K562 (cell line): Measurements from ENCODE around the gene RNF144A. TPM values are rescaled to one million over a fixed set of nuclear protein-coding genes. Genes with fewer than 3 reads are reported as not detected.

ENCODE experiments used
- ATAC-seq: fragments of 200-7000 bp; cut with Tn5 transposase; 3 replicates; pipeline ENCODE4 v1.9.1; 2020; ENCODE audit warnings: moderate library complexity
- BruUV-seq: library from RNA; stranded (reverse); fragments of 400-500 nt; replicated peaks from 2 replicates; lab custom pipeline; 2021; lab: Mats Ljungman, UMichigan
- CTCF ChIA-PET: fragments of 300-600 bp; formaldehyde crosslinking; extraction: SDS; loops from one replicate; lab custom pipeline; 2021; ENCODE audit warnings: low intra/inter-chr PET ratio; lab: Yijun Ruan, JAX
- POLR2A ChIA-PET: fragments of 300-600, 350-650 bp; sonication (Branson Sonifier 250); formaldehyde crosslinking; extraction: SDS; loops from one replicate; lab custom pipeline; 2021; ENCODE audit warnings: antibody characterized with exemption, inconsistent platforms; lab: Yijun Ruan, JAX
- DNase-seq, 4 experiments: peaks; one replicate each; pipeline versions ENCODE4 v3.0.0 to v3.0.0-alpha.2; 2011 to 2018; ENCODE audit warnings: low spot score in 3 of 4, mixed read lengths in 3 of 4; ENCODE audit errors: extremely low read depth in 1 of 4
- FAIRE-seq: peaks from 2 replicates; lab custom pipeline; 2011; peaks lifted over from hg19 to GRCh38; lab: Jason Lieb, UNC
- H2AFZ ChIP-seq: 2 replicates; pipeline ENCODE4 v1.6.0; 2011; ENCODE audit warnings: low read depth, low read length, control low read depth, inconsistent platforms
- H3K27ac ChIP-seq: fragments of 200-600 bp; 3 replicates; pipeline ENCODE4 v1.8.0; 2011; ENCODE audit warnings: low read depth, mild to moderate bottlenecking, control low read depth, inconsistent platforms, low read length, moderate library complexity, mixed read lengths; ENCODE audit errors: extremely low read depth
- H3K27me3 ChIP-seq, 2 experiments: fragments of 300-600 bp in 1 of 2; 2 replicates in 1 of 2; 3 replicates in 1 of 2; pipeline versions ENCODE4 v1.6.0 to v1.8.0; 2011; ENCODE audit warnings: inconsistent platforms in 2 of 2, low read length in 2 of 2, mild to moderate bottlenecking in 1 of 2, mixed read lengths in 1 of 2, moderate library complexity in 1 of 2; ENCODE audit not compliant: control insufficient read depth in 2 of 2, insufficient read depth in 2 of 2
- H3K36me3 ChIP-seq: fragments of 300-600 bp; 3 replicates; pipeline ENCODE4 v1.8.0; 2011; ENCODE audit warnings: mild to moderate bottlenecking, low read length, inconsistent platforms; ENCODE audit not compliant: control insufficient read depth, insufficient read depth
- H3K4me1 ChIP-seq, 2 experiments: fragments of 200-600 bp in 1 of 2; replicated peaks in 1 of 2; 2 replicates in 1 of 2; 3 replicates in 1 of 2; pipeline versions ENCODE4 v1.5.1 to v1.8.0; 2011; ENCODE audit warnings: inconsistent platforms in 2 of 2, low read length in 2 of 2, mild to moderate bottlenecking in 1 of 2, mixed read lengths in 1 of 2, moderate library complexity in 1 of 2; ENCODE audit not compliant: control insufficient read depth in 2 of 2, insufficient read depth in 2 of 2
- H3K4me2 ChIP-seq: 2 replicates; pipeline ENCODE4 v1.6.1; 2011; ENCODE audit warnings: low read length, control low read depth, inconsistent platforms, mixed read lengths; ENCODE audit not compliant: insufficient read depth
- H3K4me3 ChIP-seq: fragments of 200-600 bp; sonication (generic), shearing (Covaris generic); 2 replicates; pipeline ENCODE4 v1.5.1; 2016; ENCODE audit warnings: control low read depth, inconsistent platforms
- H3K79me2 ChIP-seq: fragments of 200-600 bp; 3 replicates; pipeline ENCODE4 v1.8.0; 2011; ENCODE audit warnings: low read length, inconsistent platforms; ENCODE audit not compliant: control insufficient read depth, insufficient read depth
- H3K9ac ChIP-seq, 2 experiments: 2 replicates each; pipeline versions ENCODE4 v1.6.0 to v1.6.1; 2011; ENCODE audit warnings: low read depth in 2 of 2, low read length in 2 of 2, control low read depth in 1 of 2, inconsistent platforms in 1 of 2, mild to moderate bottlenecking in 1 of 2, mixed read lengths in 1 of 2; ENCODE audit not compliant: insufficient read depth in 1 of 2
- H3K9me1 ChIP-seq: one replicate; pipeline ENCODE4 v1.6.0; 2011; ENCODE audit warnings: inconsistent platforms, mild to moderate bottlenecking, low read length, moderate library complexity; ENCODE audit not compliant: control insufficient read depth, insufficient read depth
- H3K9me3 ChIP-seq: replicated peaks from 2 replicates; pipeline ENCODE4 v1.5.1; 2011; ENCODE audit warnings: low read depth, low read length, inconsistent platforms; ENCODE audit not compliant: control insufficient read depth, insufficient read depth
- H4K20me1 ChIP-seq: replicated peaks from 2 replicates; pipeline ENCODE4 v1.6.1; 2011; ENCODE audit warnings: low read length, inconsistent platforms, mixed read lengths; ENCODE audit not compliant: control insufficient read depth, insufficient read depth
- CBX1 ChIP-seq: sonication (generic); IDR thresholded peaks from 2 replicates; pipeline ENCODE4 v1.6.1; 2016; ENCODE audit warnings: antibody characterized with exemption, low read depth, mild to moderate bottlenecking
- E2F1 ChIP-seq: sonication (generic); formaldehyde crosslinking; IDR thresholded peaks from 2 replicates; pipeline ENCODE4 v1.8.1; 2023; ENCODE audit warnings: mild to moderate bottlenecking, missing genetic modification reagents, moderate library complexity
- FOXJ2 ChIP-seq: fragments of 200-800 bp; sonication (Bioruptor generic); IDR thresholded peaks from 2 replicates; pipeline ENCODE4 v1.6.1; 2016; ENCODE audit warnings: missing genetic modification characterization, missing compliant biosample characterization
- GABPA ChIP-seq: fragments of 200-800 bp; sonication (Bioruptor generic); conservative IDR thresholded peaks from 2 replicates; pipeline ENCODE4 v1.6.1; 2016; ENCODE audit warnings: low read depth, missing genetic modification characterization, missing compliant biosample characterization
- HDAC2 ChIP-seq: fragments of 450-650 bp; IDR thresholded peaks from 2 replicates; pipeline ENCODE4 v1.6.1; 2016; ENCODE audit warnings: mild to moderate bottlenecking
- HMGN3 ChIP-seq: IDR thresholded peaks from 2 replicates; pipeline ENCODE4 v1.6.1; 2011; ENCODE audit warnings: borderline replicate concordance, low read depth, mild to moderate bottlenecking, mixed read lengths, low read length; ENCODE audit not compliant: insufficient read length; ENCODE audit errors: extremely low read depth
- MXI1 ChIP-seq: IDR thresholded peaks from 2 replicates; pipeline ENCODE4 v1.6.1; 2011; ENCODE audit warnings: low read depth, mild to moderate bottlenecking, improper control_type of control experiment, low read length
- NFE2 ChIP-seq: IDR thresholded peaks from 2 replicates; pipeline ENCODE4 v1.6.1; 2014; ENCODE audit warnings: antibody characterized with exemption, low read depth
- NRF1 ChIP-seq, 2 experiments: fragments of 450-650 bp; IDR thresholded peaks in 1 of 2; conservative IDR thresholded peaks in 1 of 2; 2 replicates each; pipeline ENCODE4 v1.6.1; 2014; ENCODE audit warnings: mild to moderate bottlenecking in 2 of 2
- SETDB1 ChIP-seq: IDR thresholded peaks from one replicate; pipeline ENCODE4 v1.6.1; 2012; ENCODE audit warnings: low read length, control low read depth, inconsistent platforms
- SMAD3 ChIP-seq: fragments of 450-650 bp; formaldehyde crosslinking; conservative IDR thresholded peaks from 2 replicates; pipeline ENCODE4 v1.4.0; 2020; ENCODE audit warnings: mild to moderate bottlenecking
- ZFPM2 ChIP-seq: fragments of 250-450 bp; sonication (Bioruptor Pico); IDR thresholded peaks from 2 replicates; pipeline ENCODE4 v1.5.1; 2022; ENCODE audit warnings: mild to moderate bottlenecking
- ZNF124 ChIP-seq: sonication (generic); formaldehyde crosslinking; IDR thresholded peaks from 2 replicates; pipeline ENCODE4 v1.8.1; 2022; ENCODE audit warnings: missing genetic modification reagents
- ZNF140 ChIP-seq: fragments of 250-450 bp; sonication (Bioruptor Pico); IDR thresholded peaks from 2 replicates; pipeline ENCODE4 v1.8.0; 2021; ENCODE audit warnings: moderate library complexity, mild to moderate bottlenecking, inconsistent platforms
- ZNF232 ChIP-seq: sonication (generic); formaldehyde crosslinking; IDR thresholded peaks from 2 replicates; pipeline ENCODE4 v1.8.0; 2022; ENCODE audit warnings: mild to moderate bottlenecking, missing genetic modification reagents
- ZNF239 ChIP-seq: fragments of 250-450 bp; sonication (Bioruptor Pico); IDR thresholded peaks from 2 replicates; pipeline ENCODE4 v1.4.0; 2020; ENCODE audit warnings: mild to moderate bottlenecking
- ZNF584 ChIP-seq: fragments of 200-800 bp; sonication (Bioruptor generic); IDR thresholded peaks from 2 replicates; pipeline ENCODE4 v1.6.1; 2016; ENCODE audit warnings: low read depth, mild to moderate bottlenecking, missing genetic modification characterization, missing compliant biosample characterization
- ZNF699 ChIP-seq: fragments of 250-450 bp; sonication (Bioruptor Pico); IDR thresholded peaks from 2 replicates; pipeline ENCODE4 v1.8.0; 2021; ENCODE audit warnings: mild to moderate bottlenecking, moderate library complexity; ENCODE audit not compliant: insufficient replicate concordance
- ZSCAN29 ChIP-seq: fragments of 450-650 bp; IDR thresholded peaks from 2 replicates; pipeline ENCODE4 v1.6.1; 2017
- WGBS: fragments of 100-300 bp; shearing (Covaris generic); methylation state at CpG from one replicate; pipeline ENCODE4 v1.1.6; 2016; ENCODE audit warnings: low coverage, mixed read lengths; ENCODE audit not compliant: insufficient coverage; ENCODE audit errors: missing lambda C conversion rate; 5-methylcytosine and 5-hydroxymethylcytosine counted together
- in situ Hi-C: fragments of 300-500 bp; cut with MboI; formaldehyde crosslinking; loops from 4 replicates; pipeline ENCODE4 v1.15.0; 2018; ENCODE audit warnings: inconsistent platforms, mixed read lengths
- intact Hi-C: fragments of 100-400 bp; cut with micrococcal nuclease; formaldehyde crosslinking; loops from 2 replicates; pipeline ENCODE4 v1.14.2; 2022
- polyA plus RNA-seq, 8 experiments: library from polyadenylated mRNA; depleted of rRNA in 4 of 8; stranded (reverse) in 5 of 8; unstranded in 3 of 8; fragments of >200 nt; fragmentation: Nextera tagmentation in 2 of 8; fragmentation: Illumina TruSeq in 1 of 8; extraction: Ambion mirVana in 2 of 8; extraction: Trizol in 1 of 8; gene quantifications; 2 replicates each; pipeline versions ENCODE4 v1.2.1 to v1.2.3, GENCODE V29; 2011 to 2014; ENCODE audit warnings: inconsistent platforms in 1 of 8, missing spikeins in 1 of 8
- total RNA-seq, 7 experiments: library from RNA; depleted of rRNA in 6 of 7; stranded (reverse); fragments of >200 nt in 6 of 7; fragmentation: Illumina TruSeq in 2 of 7; extraction: Trizol in 2 of 7; gene quantifications; 2 replicates each; pipeline versions ENCODE4 v1.2.1 to v1.2.3, GENCODE V29; 2011 to 2021; ENCODE audit warnings: low replicate concordance in 1 of 7
- TF ChIP-seq, protein P1 (sequence below): fragments of 250-450 bp; sonication (Bioruptor Pico); IDR thresholded peaks from 2 replicates; pipeline ENCODE4 v1.9.0; 2021; ENCODE audit warnings: mild to moderate bottlenecking

The RNF144A gene
- total and polyA plus RNA-seq, 9 of the 15 experiments (the other 6 are each of a cell fraction or from before 2014, with no cell fraction given) = 0.96 to 11.3 (median 6.2) TPM

GRCh38 chr2:7018767-7019166 is 101.6 kb downstream of the RNF144A start:
- Histone ChIP-seq H3K9me3 (no peaks in the 10 kb centered on the region), H3K9ac (no peak overlapping the region), H3K4me2 (no peak overlapping the region), H3K4me3 (no peak overlapping the region), H3K4me1 (peaks cover 2 to 14% of the 10 kb centered on the region in 2 experiments; a peak in 2 of 5 replicates), H3K27me3 (no peaks in the 10 kb centered on the region), H4K20me1 (no peaks in the 10 kb centered on the region), H3K9me1 (no peaks in the 10 kb centered on the region), H3K79me2 (no peaks in the 10 kb centered on the region), H3K36me3 (no peaks in the 10 kb centered on the region), H2AFZ (no peak overlapping the region), H3K27ac (no peak overlapping the region)
- ATAC-seq (no peak), DNase-seq (no peak), FAIRE-seq (no peak)
- POLR2A ChIA-PET = interaction anchor here (1.1 kb wide), 1 partner anchor 10 kb away, joined by 3 read pairs; no protein-coding TSS in a partner anchor
- TF ChIP-seq ZNF124 (CRISPR knock-in tag) (no peak), GABPA (tag) (no peak), ZSCAN29 (no peak), ZNF239 (CRISPR knock-in tag) (no peak), NRF1 (conservative IDR thresholded peaks at IDR 0.05 in 1 of 2, IDR thresholded peaks at IDR 0.05 in 1 of 2) (no peak), ZNF232 (CRISPR knock-in tag) (no peak), ZFPM2 (CRISPR knock-in tag) (no peak), HMGN3 (no peak), ZNF699 (CRISPR knock-in tag) (no peak), CBX1 (no peak), SMAD3 (CRISPR knock-in tag) (no peak), MXI1 (no peak), SETDB1 (no peak), E2F1 (no peak), NFE2 (no peak), ZNF584 (CRISPR knock-in tag) (no peak), HDAC2 (no peak), FOXJ2 (tag) (no peak), ZNF140 (CRISPR knock-in tag) (no peak)
- TF ChIP-seq, protein P1, sequence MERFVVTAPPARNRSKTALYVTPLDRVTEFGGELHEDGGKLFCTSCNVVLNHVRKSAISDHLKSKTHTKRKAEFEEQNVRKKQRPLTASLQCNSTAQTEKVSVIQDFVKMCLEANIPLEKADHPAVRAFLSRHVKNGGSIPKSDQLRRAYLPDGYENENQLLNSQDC (CRISPR knock-in tag) = no peak
- in situ Hi-C loops (loop anchor here (25.0 kb wide), 1 partner anchor 181 kb away; no protein-coding TSS in a partner anchor), intact Hi-C loops (no loop called here)
- 53% methylated on average over 5 of the region's 5 CpGs for WGBS
- no TSS peak for BruUV-seq
- CTCF ChIA-PET = no interaction called here
